WERI-Rb-1 (cell line): ENCODE data around the gene IL1RAPL1.

Experiments
- DNase-seq: peaks from one replicate; pipeline ENCODE4 v3.0.0-alpha.2; 2020
- H3K27ac ChIP-seq: fragments of 250-450 bp; sonication (Bioruptor Pico); 2 replicates; pipeline ENCODE4 v1.5.1; 2020; ENCODE audit warnings: mild to moderate bottlenecking, moderate library complexity
- H3K27me3 ChIP-seq: fragments of 250-450 bp; sonication (Bioruptor Pico); 2 replicates; pipeline ENCODE4 v1.5.1; 2021; ENCODE audit warnings: mild to moderate bottlenecking, low read depth, moderate library complexity; ENCODE audit not compliant: insufficient read depth, severe bottlenecking
- H3K36me3 ChIP-seq: fragments of 250-450 bp; sonication (Bioruptor Pico); 2 replicates; pipeline ENCODE4 v1.5.1; 2020; ENCODE audit warnings: mild to moderate bottlenecking, moderate library complexity
- H3K4me3 ChIP-seq: 2 replicates; pipeline ENCODE4 v1.5.1; 2011; ENCODE audit warnings: low read depth, mild to moderate bottlenecking, control low read depth, low read length
- H3K9me3 ChIP-seq: fragments of 250-450 bp; sonication (Bioruptor Pico); 2 replicates; pipeline ENCODE4 v1.5.1; 2021; ENCODE audit warnings: mild to moderate bottlenecking, moderate library complexity; ENCODE audit not compliant: severe bottlenecking
- CTCF ChIP-seq: IDR thresholded peaks from 2 replicates; pipeline ENCODE4 v1.5.1; 2011; ENCODE audit warnings: low read depth, mild to moderate bottlenecking, control low read depth, inconsistent platforms, low read length

Gene IL1RAPL1

GRCh38 chrX:29581223-29581622 lies 994.0 kb downstream of the IL1RAPL1 start:
- Histone ChIP-seq H3K27me3 (no peaks in the 10 kb centered on the region), H3K36me3 (no peaks in the 10 kb centered on the region), H3K4me3 (no peak overlapping the region), H3K27ac (no peak overlapping the region), H3K9me3 (no peaks in the 10 kb centered on the region)
- DNase-seq, result no peak
- no peak for TF ChIP-seq CTCF

GRCh38 chrX:29587107-29587506 lies 999.9 kb downstream of the IL1RAPL1 start:
- no peak for TF ChIP-seq CTCF
- Histone ChIP-seq H3K4me3 (no peak overlapping the region), H3K9me3 (no peaks in the 10 kb centered on the region), H3K27ac (no peak overlapping the region), H3K36me3 (no peaks in the 10 kb centered on the region), H3K27me3 (no peaks in the 10 kb centered on the region)
- DNase-seq, result no peak

- no peaks in the 10 kb centered on the region for H3K36me3 ChIP-seq
- no peaks in the 10 kb centered on the region for H3K27me3 ChIP-seq
- no peaks in the 10 kb centered on the region for H3K9me3 ChIP-seq
- TF ChIP-seq CTCF, result no peak
- H3K4me3 ChIP-seq, result no peak overlapping the region
- DNase-seq, result no peak
- no peak overlapping the region for H3K27ac ChIP-seq
Observed at GRCh38 chrX:29590921-29591320, 1003.7 kb downstream of the IL1RAPL1 start.

- Histone ChIP-seq H3K4me3 (no peak overlapping the region), H3K9me3 (no peaks in the 10 kb centered on the region), H3K27ac (no peak overlapping the region), H3K36me3 (no peaks in the 10 kb centered on the region), H3K27me3 (peaks cover 10% of the 10 kb centered on the region)
- DNase-seq, result no peak
- no peak for TF ChIP-seq CTCF
Observed at GRCh38 chrX:29604381-29604780, 1017.1 kb downstream of the IL1RAPL1 start.

- no peak for TF ChIP-seq CTCF
- H3K27ac ChIP-seq, result no peak overlapping the region
- H3K27me3 ChIP-seq, result peaks cover 12% of the 10 kb centered on the region
- H3K36me3 ChIP-seq, result no peaks in the 10 kb centered on the region
- no peak overlapping the region for H3K4me3 ChIP-seq
- no peaks in the 10 kb centered on the region for H3K9me3 ChIP-seq
- DNase-seq, result no peak
Observed at GRCh38 chrX:29617276-29617675, 1030.0 kb downstream of the IL1RAPL1 start.

- DNase-seq, result no peak
- no peak overlapping the region for H3K4me3 ChIP-seq
- H3K27ac ChIP-seq, result no peak overlapping the region
- no peaks in the 10 kb centered on the region for H3K36me3 ChIP-seq
- peaks cover 12% of the 10 kb centered on the region for H3K27me3 ChIP-seq
- TF ChIP-seq CTCF, result 0 out of 2 replicates have a peak, but pooled peaks have one; percentile 17
- no peaks in the 10 kb centered on the region for H3K9me3 ChIP-seq
Observed at GRCh38 chrX:29617725-29618124, 1030.5 kb downstream of the IL1RAPL1 start.
